Peyer's patch (tissue), 4 donors: ENCODE data around the gene WWTR1.

Experiments used
- CTCF ChIP-seq, 6 experiments: fragments of 450-650 bp in 4 of 6; fragments of 200-600 bp in 2 of 6; sonication (generic) in 1 of 6; IDR thresholded peaks; one replicate each; pipeline ENCODE4 v1.5.1; 2017 to 2019; ENCODE audit warnings: antibody characterized with exemption in 6 of 6, mild to moderate bottlenecking in 3 of 6, moderate library complexity in 1 of 6
- POLR2A ChIP-seq, 2 donors: fragments of 450-650 bp; IDR thresholded peaks; one replicate each; pipeline ENCODE4 v1.5.1; 2017; ENCODE audit warnings: antibody characterized with exemption in 2 of 2, mild to moderate bottlenecking in 2 of 2, moderate library complexity in 2 of 2

GRCh38 chr3:149581248-149581647 is 76.6 kb downstream of the WWTR1 start:
- TF ChIP-seq CTCF (IDR thresholded peaks at IDR 0.05) (no peak), POLR2A (IDR thresholded peaks at IDR 0.05) (no peak)
